HepG2 (cell line): ENCODE results near the gene PA2G4. TPM values are rescaled to one million over a fixed set of nuclear protein-coding genes. Genes with fewer than 3 reads are reported as not detected.

Source experiments
- ADNP ChIP-seq: sonication (generic); formaldehyde crosslinking; IDR thresholded peaks from 2 replicates; pipeline ENCODE4 v1.4.0; 2020; ENCODE audit warnings: missing genetic modification reagents
- CBFB ChIP-seq: sonication (generic); formaldehyde crosslinking; IDR thresholded peaks from 2 replicates; pipeline ENCODE4 v1.4.0; 2020; ENCODE audit warnings: missing genetic modification reagents
- DRAP1 ChIP-seq: IDR thresholded peaks from 2 replicates; pipeline ENCODE4 v1.6.1; 2016; ENCODE audit warnings: missing genetic modification reagents, missing compliant biosample characterization
- GRHL1 ChIP-seq: sonication (generic); formaldehyde crosslinking; conservative IDR thresholded peaks from 2 replicates; pipeline ENCODE4 v1.8.0; 2022; ENCODE audit warnings: missing genetic modification reagents
- HBP1 ChIP-seq: IDR thresholded peaks from 2 replicates; pipeline ENCODE4 v1.6.1; 2016; ENCODE audit warnings: low read depth, control low read depth
- HMGXB3 ChIP-seq: sonication (generic); formaldehyde crosslinking; IDR thresholded peaks from 2 replicates; pipeline ENCODE4 v1.4.0; 2020; ENCODE audit warnings: missing genetic modification reagents, borderline replicate concordance
- MAF1 ChIP-seq: sonication (generic); formaldehyde crosslinking; IDR thresholded peaks from 2 replicates; pipeline ENCODE4 v1.5.0; 2020; ENCODE audit warnings: missing genetic modification reagents, borderline replicate concordance
- PHF20 ChIP-seq: sonication (generic); formaldehyde crosslinking; IDR thresholded peaks from 2 replicates; pipeline ENCODE4 v1.5.0; 2020; ENCODE audit warnings: mild to moderate bottlenecking, missing genetic modification reagents
- SRF ChIP-seq: IDR thresholded peaks from 2 replicates; pipeline ENCODE4 v1.6.1; 2011; ENCODE audit warnings: mild to moderate bottlenecking, low read depth, low read length, moderate library complexity
- XRCC5 ChIP-seq: fragments of 200-400 bp; formaldehyde crosslinking; optimal IDR thresholded peaks from 2 replicates; pipeline ENCODE3; 2017; ENCODE audit warnings: mild to moderate bottlenecking, low read length
- ZNF143 ChIP-seq: sonication (generic); formaldehyde crosslinking; IDR thresholded peaks from 2 replicates; pipeline ENCODE4 v1.4.0; 2020; ENCODE audit warnings: missing genetic modification reagents
- ZNF17 ChIP-seq: sonication (generic); formaldehyde crosslinking; IDR thresholded peaks from 2 replicates; pipeline ENCODE4 v1.5.0; 2020; ENCODE audit warnings: mild to moderate bottlenecking, missing genetic modification reagents
- ZNF280B ChIP-seq: sonication (generic); formaldehyde crosslinking; IDR thresholded peaks from 2 replicates; pipeline ENCODE4 v1.5.0; 2020; ENCODE audit warnings: missing genetic modification reagents, mild to moderate bottlenecking, borderline replicate concordance
- ZNF562 ChIP-seq: sonication (generic); formaldehyde crosslinking; IDR thresholded peaks from 2 replicates; pipeline ENCODE4 v1.8.0; 2022; ENCODE audit warnings: missing genetic modification reagents, borderline replicate concordance
- ZNF574 ChIP-seq: sonication (generic); formaldehyde crosslinking; IDR thresholded peaks from 2 replicates; pipeline ENCODE4 v1.4.0; 2020; ENCODE audit warnings: missing genetic modification reagents
- ZNF790 ChIP-seq: sonication (generic); formaldehyde crosslinking; IDR thresholded peaks from 2 replicates; pipeline ENCODE4 v1.8.0; 2022; ENCODE audit warnings: missing genetic modification reagents, mild to moderate bottlenecking, borderline replicate concordance
- polyA plus RNA-seq, 8 experiments: library from polyadenylated mRNA; depleted of rRNA in 3 of 8; stranded (reverse) in 7 of 8; unstranded in 1 of 8; fragments of >200 nt; fragmentation: Illumina TruSeq in 4 of 8; extraction: Trizol in 4 of 8; gene quantifications; 2 replicates each; pipeline versions ENCODE4 v1.2.1 to v1.2.3, GENCODE V29; 2011 to 2016; ENCODE audit warnings: low read depth in 4 of 8, missing spikeins in 1 of 8, mixed read lengths in 1 of 8; ENCODE audit not compliant: insufficient read depth in 1 of 8
- total RNA-seq, 5 experiments: library from RNA; depleted of rRNA; stranded (reverse); fragments of >200 nt; fragmentation: Illumina TruSeq; extraction: Trizol; gene quantifications; 2 replicates each; pipeline ENCODE4 v1.2.3, GENCODE V29; 2016; ENCODE audit warnings: low read depth in 1 of 5

The PA2G4 gene
- total and polyA plus RNA-seq, 2 of the 13 experiments (the other 11 are each of a cell fraction or from before 2014, with no cell fraction given) = 147 to 240 TPM

- no peak for TF ChIP-seq HMGXB3 (CRISPR knock-in tag)
- TF ChIP-seq XRCC5 = peak; percentile 86
- TF ChIP-seq ZNF790 (CRISPR knock-in tag) = no peak
- TF ChIP-seq DRAP1 (CRISPR knock-in tag) = no peak
- no peak for TF ChIP-seq MAF1 (CRISPR knock-in tag)
- no peak; the same call in 1 of the 2 replicates for TF ChIP-seq ZNF143 (CRISPR knock-in tag)
- TF ChIP-seq SRF = peak; percentile 29; the same call in 1 of the 2 replicates
- no peak for TF ChIP-seq ZNF17 (CRISPR knock-in tag)
- TF ChIP-seq GRHL1 (CRISPR knock-in tag) = no peak
- peak; percentile 90 for TF ChIP-seq ZNF574
- 0 out of 2 replicates have a peak, but pooled peaks have one; percentile 2 for TF ChIP-seq PHF20 (CRISPR knock-in tag)
- TF ChIP-seq ZNF562 (CRISPR knock-in tag) = no peak
- TF ChIP-seq ZNF280B (CRISPR knock-in tag) = peak; percentile 61; the same call in 1 of the 2 replicates
- TF ChIP-seq CBFB (CRISPR knock-in tag) = no peak
- TF ChIP-seq HBP1 = peak; percentile 25; the same call in 1 of the 2 replicates
- no peak for TF ChIP-seq ADNP (CRISPR knock-in tag)
Measured at GRCh38 chr12:56157201-56158028, 53.1 kb downstream of the PA2G4 start (continued).
